Naive B cell (primary cell): ENCODE measurements around the gene HIVEP1. TPM values are rescaled to one million over a fixed set of nuclear protein-coding genes. Genes with fewer than 3 reads are reported as not detected.

ENCODE experiments used
- ATAC-seq, 2 donors: fragments of 150-1000 bp; cut with Tn5 transposase; 2 replicates each; pipeline ENCODE4 v1.10.0; 2021; ENCODE audit warnings: low read depth in 2 of 2, mild to moderate bottlenecking in 2 of 2, moderate library complexity in 2 of 2
- DNase-seq: peaks from one replicate; pipeline ENCODE4 v3.0.0; 2022
- H3K27ac Mint-ChIP-seq, 6 donors: one replicate each; pipeline ENCODE4 v1.8.0; 2020 to 2022; ENCODE audit warnings: mild to moderate bottlenecking in 6 of 6, mixed read lengths in 6 of 6, moderate library complexity in 5 of 6, inconsistent platforms in 2 of 6
- H3K27me3 Mint-ChIP-seq, 3 donors: one replicate each; pipeline ENCODE4 v1.8.0; 2021 to 2022; ENCODE audit warnings: mixed read lengths in 3 of 3, mild to moderate bottlenecking in 1 of 3
- H3K36me3 Mint-ChIP-seq, 2 donors: one replicate each; pipeline ENCODE4 v1.8.0; 2020 to 2022; ENCODE audit warnings: mixed read lengths in 2 of 2, inconsistent platforms in 1 of 2, mild to moderate bottlenecking in 1 of 2
- H3K4me1 Mint-ChIP-seq, 3 donors: one replicate each; pipeline ENCODE4 v1.8.0; 2020 to 2022; ENCODE audit warnings: mixed read lengths in 3 of 3, inconsistent platforms in 1 of 3, mild to moderate bottlenecking in 1 of 3, moderate library complexity in 1 of 3
- H3K4me3 Mint-ChIP-seq, 8 donors: one replicate each; pipeline ENCODE4 v1.8.0; 2020 to 2022; ENCODE audit warnings: mild to moderate bottlenecking in 8 of 8, mixed read lengths in 8 of 8, moderate library complexity in 8 of 8, inconsistent platforms in 2 of 8
- H3K9me3 Mint-ChIP-seq, 7 donors: one replicate each; pipeline ENCODE4 v1.8.0; 2020 to 2022; ENCODE audit warnings: mixed read lengths in 7 of 7, mild to moderate bottlenecking in 5 of 7, inconsistent platforms in 2 of 7, moderate library complexity in 1 of 7
- polyA plus RNA-seq, 6 donors: library from polyadenylated mRNA; unstranded; fragments of 300-500 nt; fragmentation: Illumina TruSeq; gene quantifications; one replicate each; pipeline ENCODE4 v1.2.3, GENCODE V29; 2021; ENCODE audit warnings: low read depth in 6 of 6

The HIVEP1 gene
- polyA plus RNA-seq = 10 to 100 TPM in 1 of 6 donors, 1 to 10 TPM in 4, not detected in 1; 8.2 to 10.2 (median 8.7) TPM

- peak within 1 kb of the TSS; percentile 96 to 100 (median 98) for H3K4me3 Mint-ChIP-seq
Observed at GRCh38 chr6:12012038-12012557, at the start of gene HIVEP1. Gene HIVEP1 (plus strand): TSS chr6:12012312. CDS start chr6:12015629, 3,317 bp downstream.

GRCh38 chr6:11963756-11964500 lies 48.2 kb upstream of the HIVEP1 start:
- no peak for DNase-seq
- Mint-ChIP-seq H3K4me1 (peaks cover 10 to 12% (median 11%) of the 10 kb centered on the region in 3 donors), H3K4me3 (no peak overlapping the region), H3K27me3 (peaks cover 0 to 5% (median 5%) of the 10 kb centered on the region in 3 donors), H3K36me3 (no peaks in the 10 kb centered on the region), H3K9me3 (peaks cover 0 to 1% (median 0%) of the 10 kb centered on the region in 7 donors), H3K27ac (peak overlapping the region in 1 of 6 donors; percentile 5)
- no peak for ATAC-seq

More at GRCh38 chr6:12012038-12012557, at the start of gene HIVEP1:
- Mint-ChIP-seq H3K36me3 (peaks cover 14 to 20% of the 10 kb centered on the region in 2 donors), H3K27me3 (no peaks in the 10 kb centered on the region), H3K27ac (peak within 1 kb of the TSS; percentile 98 to 100 (median 99)), H3K9me3 (no peaks in the 10 kb centered on the region), H3K4me1 (peaks cover 34 to 51% (median 35%) of the 10 kb centered on the region in 3 donors)
- DNase-seq (no peak), ATAC-seq (no peak)

GRCh38 chr6:11964729-11965335 lies 47.3 kb upstream of the HIVEP1 start:
- H3K4me3 Mint-ChIP-seq = peak overlapping the region in 2 of 8 donors; percentile 11 to 71
- peaks cover 13 to 19% (median 15%) of the 10 kb centered on the region in 3 donors for H3K4me1 Mint-ChIP-seq
- H3K27me3 Mint-ChIP-seq = peaks cover 0 to 5% (median 5%) of the 10 kb centered on the region in 3 donors
- H3K27ac Mint-ChIP-seq = no peak overlapping the region
- no peaks in the 10 kb centered on the region for H3K36me3 Mint-ChIP-seq
- ATAC-seq (no peak), DNase-seq (no peak)
- H3K9me3 Mint-ChIP-seq = peaks cover 0 to 1% (median 0%) of the 10 kb centered on the region in 7 donors

GRCh38 chr6:11965499-11965898 lies 46.6 kb upstream of the HIVEP1 start:
- no peaks in the 10 kb centered on the region for H3K36me3 Mint-ChIP-seq
- DNase-seq (no peak), ATAC-seq (no peak)
- H3K4me1 Mint-ChIP-seq = peaks cover 13 to 19% (median 15%) of the 10 kb centered on the region in 3 donors
- no peak overlapping the region for H3K27ac Mint-ChIP-seq
- peak overlapping the region in 1 of 8 donors; percentile 71 for H3K4me3 Mint-ChIP-seq
- H3K27me3 Mint-ChIP-seq = peaks cover 0 to 5% (median 5%) of the 10 kb centered on the region in 3 donors
- peaks cover 0 to 1% (median 0%) of the 10 kb centered on the region in 7 donors for H3K9me3 Mint-ChIP-seq

- DNase-seq (peak; percentile 45), ATAC-seq (peak; percentile 90 to 92)
- peaks cover 0 to 1% (median 0%) of the 10 kb centered on the region in 7 donors for H3K9me3 Mint-ChIP-seq
- no peaks in the 10 kb centered on the region for H3K36me3 Mint-ChIP-seq
- peaks cover 0 to 4% (median 0%) of the 10 kb centered on the region in 3 donors for H3K27me3 Mint-ChIP-seq
- peak overlapping the region in 5 of 8 donors; percentile 1 to 37 (median 7) for H3K4me3 Mint-ChIP-seq
- peaks cover 13 to 24% (median 15%) of the 10 kb centered on the region in 3 donors for H3K4me1 Mint-ChIP-seq
- peak overlapping the region in 4 of 6 donors; percentile 1 to 90 (median 46) for H3K27ac Mint-ChIP-seq
Observed at GRCh38 chr6:11968241-11968806, 43.8 kb upstream of the HIVEP1 start.

- Mint-ChIP-seq H3K9me3 (peaks cover 0 to 1% (median 0%) of the 10 kb centered on the region in 7 donors), H3K27me3 (peaks cover 0 to 4% (median 0%) of the 10 kb centered on the region in 3 donors), H3K27ac (peak overlapping the region in 1 of 6 donors; percentile 67), H3K4me3 (no peak overlapping the region), H3K36me3 (no peaks in the 10 kb centered on the region), H3K4me1 (peaks cover 13 to 24% (median 15%) of the 10 kb centered on the region in 3 donors)
- DNase-seq (no peak), ATAC-seq (no peak)
Observed at GRCh38 chr6:11969092-11969491, 43.0 kb upstream of the HIVEP1 start.

- Mint-ChIP-seq H3K4me1 (peaks cover 16 to 24% (median 18%) of the 10 kb centered on the region in 3 donors), H3K27ac (no peak overlapping the region), H3K4me3 (peak overlapping the region in 1 of 8 donors; percentile 78), H3K36me3 (no peaks in the 10 kb centered on the region), H3K27me3 (peaks cover 0 to 4% (median 0%) of the 10 kb centered on the region in 3 donors), H3K9me3 (peaks cover 0 to 1% (median 0%) of the 10 kb centered on the region in 7 donors)
- DNase-seq = no peak
- ATAC-seq = no peak
Observed at GRCh38 chr6:11970114-11970513, 42.0 kb upstream of the HIVEP1 start.

- H3K4me3 Mint-ChIP-seq = no peak overlapping the region
- no peaks in the 10 kb centered on the region for H3K36me3 Mint-ChIP-seq
- H3K9me3 Mint-ChIP-seq = peaks cover 0 to 4% (median 0%) of the 10 kb centered on the region in 7 donors
- ATAC-seq (no peak), DNase-seq (no peak)
- H3K27me3 Mint-ChIP-seq = peaks cover 0 to 4% (median 0%) of the 10 kb centered on the region in 3 donors
- H3K4me1 Mint-ChIP-seq = peaks cover 23 to 31% (median 25%) of the 10 kb centered on the region in 3 donors
- no peak overlapping the region for H3K27ac Mint-ChIP-seq
Observed at GRCh38 chr6:11971154-11971553, 41.0 kb upstream of the HIVEP1 start.

GRCh38 chr6:11972270-11972669 lies 39.8 kb upstream of the HIVEP1 start:
- Mint-ChIP-seq H3K4me1 (peaks cover 30 to 32% (median 31%) of the 10 kb centered on the region in 3 donors), H3K27ac (no peak overlapping the region), H3K27me3 (peaks cover 0 to 4% (median 0%) of the 10 kb centered on the region in 3 donors), H3K4me3 (no peak overlapping the region), H3K36me3 (no peaks in the 10 kb centered on the region), H3K9me3 (peaks cover 0 to 4% (median 0%) of the 10 kb centered on the region in 7 donors)
- no peak for ATAC-seq
- no peak for DNase-seq

- Mint-ChIP-seq H3K27ac (peak overlapping the region in 1 of 6 donors; percentile 76), H3K4me3 (no peak overlapping the region), H3K36me3 (no peaks in the 10 kb centered on the region), H3K4me1 (peaks cover 30 to 32% (median 30%) of the 10 kb centered on the region in 3 donors), H3K9me3 (peaks cover 0 to 4% (median 0%) of the 10 kb centered on the region in 7 donors), H3K27me3 (peaks cover 0 to 4% (median 0%) of the 10 kb centered on the region in 3 donors)
- DNase-seq (no peak), ATAC-seq (no peak)
Observed at GRCh38 chr6:11972806-11973205, 39.3 kb upstream of the HIVEP1 start.

- no peaks in the 10 kb centered on the region for H3K36me3 Mint-ChIP-seq
- peaks cover 26 to 29% (median 28%) of the 10 kb centered on the region in 3 donors for H3K4me1 Mint-ChIP-seq
- no peak for DNase-seq
- H3K4me3 Mint-ChIP-seq = no peak overlapping the region
- peaks cover 0 to 4% (median 0%) of the 10 kb centered on the region in 3 donors for H3K27me3 Mint-ChIP-seq
- peaks cover 0 to 4% (median 0%) of the 10 kb centered on the region in 7 donors for H3K9me3 Mint-ChIP-seq
- ATAC-seq = no peak
- H3K27ac Mint-ChIP-seq = no peak overlapping the region
Observed at GRCh38 chr6:11973238-11973637, 38.9 kb upstream of the HIVEP1 start.

GRCh38 chr6:11974089-11974488 lies 38.0 kb upstream of the HIVEP1 start:
- Mint-ChIP-seq H3K36me3 (no peaks in the 10 kb centered on the region), H3K4me1 (peaks cover 17 to 26% (median 23%) of the 10 kb centered on the region in 3 donors), H3K27ac (no peak overlapping the region), H3K27me3 (peaks cover 0 to 4% (median 0%) of the 10 kb centered on the region in 3 donors), H3K9me3 (peaks cover 0 to 4% (median 0%) of the 10 kb centered on the region in 7 donors), H3K4me3 (no peak overlapping the region)
- ATAC-seq (no peak), DNase-seq (no peak)
